Smooth muscle cell of the brain vasculature (primary cell): Measurements from ENCODE around the gene TSPAN15.

ENCODE experiments used
- DNase-seq: peaks from one replicate; pipeline ENCODE4 v3.0.0-alpha.2; 2012; ENCODE audit warnings: low read depth, low spot score

The TSPAN15 gene

GRCh38 chr10:69553328-69553727 is 102.1 kb downstream of the TSPAN15 start:
- DNase-seq = no peak

- no peak for DNase-seq
Observed at GRCh38 chr10:69554611-69555010, 103.3 kb downstream of the TSPAN15 start.
